GM21786 (cell line): ENCODE data around the gene SLC35F3.
A peak's percentile ranks its signal among the peaks of the same experiment; 100 is the strongest.

Experiments
- ATAC-seq: cut with Tn5 transposase; IDR thresholded peaks from one replicate; pipeline ENCODE4 v1.9.1; 2021; ENCODE audit not compliant: unreplicated experiment

SLC35F3 gene

GRCh38 chr1:234019387-234019786, 114.9 kb downstream of the SLC35F3 start:
- ATAC-seq, result no peak

GRCh38 chr1:234022302-234022701, 117.8 kb downstream of the SLC35F3 start:
- ATAC-seq, result no peak

- no peak for ATAC-seq
These were observed 135.1 kb downstream of the SLC35F3 start for GRCh38 chr1:234039603-234040002.

GRCh38 chr1:234040446-234041317, 136.2 kb downstream of the SLC35F3 start:
- no peak for ATAC-seq

- ATAC-seq, result no peak
These were observed 139.6 kb downstream of the SLC35F3 start for GRCh38 chr1:234044079-234044478.

- no peak for ATAC-seq
These were observed 142.6 kb downstream of the SLC35F3 start for GRCh38 chr1:234047123-234047522.

- ATAC-seq, result no peak
These were observed 157.7 kb downstream of the SLC35F3 start for GRCh38 chr1:234062166-234062565.

- ATAC-seq, result peak; percentile 77
These were observed 161.4 kb downstream of the SLC35F3 start for GRCh38 chr1:234065794-234066447.

- no peak for ATAC-seq
These were observed 163.3 kb downstream of the SLC35F3 start for GRCh38 chr1:234067581-234068337.

- no peak for ATAC-seq
These were observed 165.3 kb downstream of the SLC35F3 start for GRCh38 chr1:234069760-234070159.

- ATAC-seq, result no peak
These were observed 168.3 kb downstream of the SLC35F3 start for GRCh38 chr1:234072793-234073192.

GRCh38 chr1:234078143-234078542, 173.7 kb downstream of the SLC35F3 start:
- ATAC-seq, result no peak

- no peak for ATAC-seq
These were observed 175.4 kb downstream of the SLC35F3 start for GRCh38 chr1:234079896-234080295.

- ATAC-seq, result no peak
These were observed 179.0 kb downstream of the SLC35F3 start for GRCh38 chr1:234083460-234083859.

GRCh38 chr1:234089396-234089795, 184.9 kb downstream of the SLC35F3 start:
- no peak for ATAC-seq

GRCh38 chr1:234090212-234091064, 186.0 kb downstream of the SLC35F3 start:
- ATAC-seq, result no peak

GRCh38 chr1:234091065-234091401, 186.6 kb downstream of the SLC35F3 start:
- ATAC-seq, result no peak

- no peak for ATAC-seq
These were observed 187.4 kb downstream of the SLC35F3 start for GRCh38 chr1:234091876-234092275.

GRCh38 chr1:234093107-234093506, 188.6 kb downstream of the SLC35F3 start:
- ATAC-seq, result no peak

- no peak for ATAC-seq
These were observed 189.3 kb downstream of the SLC35F3 start for GRCh38 chr1:234093741-234094140.

- no peak for ATAC-seq
These were observed 189.7 kb downstream of the SLC35F3 start for GRCh38 chr1:234094172-234094571.
